Measurements from ENCODE around the gene ZNF341. TPM values are rescaled to one million over a fixed set of nuclear protein-coding genes. Genes with fewer than 3 reads are reported as not detected.

The ZNF341 gene
- total RNA-seq, 1 experiment from 2014 or later, result 7.7 TPM

- ChIA-PET POLR2A (no interaction called here), CTCF (interaction anchor here (0.5 kb wide), 1 partner anchor 1141 kb away, joined by 3 read pairs; no protein-coding TSS in a partner anchor)
- Histone ChIP-seq H3K9me3 (ENCODE audit: control insufficient read depth, insufficient read depth, low read depth, low read length) (no peaks in the 10 kb centered on the region), H3K4me3 (ENCODE audit: low read depth in 2 of 2, low read length in 2 of 2) (no peak overlapping the region), H3K36me3 (ENCODE audit: control insufficient read depth, insufficient read depth, low read length) (no peaks in the 10 kb centered on the region), H3K4me1 (ENCODE audit: control insufficient read depth, insufficient read depth, low read length) (peaks cover 4% of the 10 kb centered on the region), H3K27me3 (ENCODE audit: control insufficient read depth, insufficient read depth, low read length) (no peaks in the 10 kb centered on the region), H3K27ac (ENCODE audit: low read length) (no peak overlapping the region)
- ATAC-seq (no peak), DNase-seq (ENCODE audit: low read depth, low spot score) (no peak)
- no peak for TF ChIP-seq POLR2AphosphoS5 (IDR thresholded peaks at IDR 0.05; ENCODE audit: low read depth, low read length)
- no peak for TF ChIP-seq TCF7L2 (IDR thresholded peaks at IDR 0.05; ENCODE audit: low read depth, low read length)
- TF ChIP-seq CTCF (IDR thresholded peaks at IDR 0.05), result no peak
- no peak for TF ChIP-seq SIN3A (IDR thresholded peaks at IDR 0.05; ENCODE audit: borderline replicate concordance, insufficient read depth, low read depth, low read length)
- TF ChIP-seq REST (IDR thresholded peaks at IDR 0.05; ENCODE audit: insufficient read depth in 1 of 2, low read depth in 2 of 2, low read length in 1 of 2), result no peak
- no TSS peak for BruUV-seq (replicated peaks)
- in situ Hi-C loops (cut with HindIII; ENCODE audit: low pct_unique_long_range_greater_than_20kb, low sequenced_read_pairs) (no loop called here), intact Hi-C loops (cut with micrococcal nuclease; ENCODE audit: unreplicated experiment) (no loop called here)
Measured at GRCh38 chr20:33816191-33816590, 84.4 kb downstream of the ZNF341 start.

- DNase-seq (ENCODE audit: low read depth, low spot score) (no peak), ATAC-seq (no peak)
- no peaks in the 10 kb centered on the region for H3K27me3 ChIP-seq (ENCODE audit: control insufficient read depth, insufficient read depth, low read length)
- H3K9me3 ChIP-seq (ENCODE audit: control insufficient read depth, insufficient read depth, low read depth, low read length), result no peaks in the 10 kb centered on the region
- in situ Hi-C loops (cut with HindIII; ENCODE audit: low pct_unique_long_range_greater_than_20kb, low sequenced_read_pairs) (no loop called here), intact Hi-C loops (cut with micrococcal nuclease; ENCODE audit: unreplicated experiment) (no loop called here)
- TF ChIP-seq POLR2AphosphoS5 (IDR thresholded peaks at IDR 0.05; ENCODE audit: low read depth, low read length), result no peak
- no peak for TF ChIP-seq SIN3A (IDR thresholded peaks at IDR 0.05; ENCODE audit: borderline replicate concordance, insufficient read depth, low read depth, low read length)
- no peak for TF ChIP-seq CTCF (IDR thresholded peaks at IDR 0.05)
- TF ChIP-seq TCF7L2 (IDR thresholded peaks at IDR 0.05; ENCODE audit: low read depth, low read length), result no peak
- CTCF ChIA-PET, result no interaction called here
- POLR2A ChIA-PET, result no interaction called here
- no peak overlapping the region for H3K27ac ChIP-seq (ENCODE audit: low read length)
- H3K4me3 ChIP-seq (ENCODE audit: low read depth in 2 of 2, low read length in 2 of 2), result no peak overlapping the region
- no TSS peak for BruUV-seq (replicated peaks)
- H3K4me1 ChIP-seq (ENCODE audit: control insufficient read depth, insufficient read depth, low read length), result peaks cover 4% of the 10 kb centered on the region
- no peaks in the 10 kb centered on the region for H3K36me3 ChIP-seq (ENCODE audit: control insufficient read depth, insufficient read depth, low read length)
Measured at GRCh38 chr20:33817411-33817810, 85.6 kb downstream of the ZNF341 start.
